Measurements from ENCODE around the gene GATB.

The GATB gene

DNA sequence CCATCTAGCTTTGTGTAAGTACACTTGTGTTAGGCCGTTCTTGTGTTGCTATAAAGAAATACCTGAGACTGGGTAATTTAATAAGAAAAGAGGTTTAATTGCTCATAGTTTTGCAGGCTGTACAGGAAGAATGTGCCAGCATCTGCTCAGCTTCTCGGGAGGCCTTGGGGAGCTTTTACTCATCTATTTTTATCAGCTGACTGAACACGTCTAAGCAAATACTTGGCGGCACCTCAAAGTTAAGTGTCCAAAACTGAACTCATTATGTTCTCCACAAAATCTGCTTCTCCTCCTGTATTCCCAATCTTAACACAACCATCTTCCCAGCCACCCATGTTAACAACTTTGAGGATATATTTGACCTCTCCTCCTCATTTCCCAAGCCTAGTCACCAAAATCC lies 42.4 kb upstream of the GATB start:
- TF ChIP-seq SPI1 (IDR thresholded peaks at IDR 0.05; ENCODE audit: low read depth, low read length), result no peak
- TF ChIP-seq POLR2A (IDR thresholded peaks at IDR 0.05; ENCODE audit: low read depth, low read length), result no peak
- TF ChIP-seq POU2F2 (IDR thresholded peaks at IDR 0.05; ENCODE audit: low read depth, low read length), result no peak
- no peak for TF ChIP-seq PAX5 (IDR thresholded peaks at IDR 0.05; ENCODE audit: insufficient read depth, low read length, severe bottlenecking)
- DNase-seq (ENCODE audit: insufficient read length, low spot score) (no peak), FAIRE-seq (no peak)

DNA sequence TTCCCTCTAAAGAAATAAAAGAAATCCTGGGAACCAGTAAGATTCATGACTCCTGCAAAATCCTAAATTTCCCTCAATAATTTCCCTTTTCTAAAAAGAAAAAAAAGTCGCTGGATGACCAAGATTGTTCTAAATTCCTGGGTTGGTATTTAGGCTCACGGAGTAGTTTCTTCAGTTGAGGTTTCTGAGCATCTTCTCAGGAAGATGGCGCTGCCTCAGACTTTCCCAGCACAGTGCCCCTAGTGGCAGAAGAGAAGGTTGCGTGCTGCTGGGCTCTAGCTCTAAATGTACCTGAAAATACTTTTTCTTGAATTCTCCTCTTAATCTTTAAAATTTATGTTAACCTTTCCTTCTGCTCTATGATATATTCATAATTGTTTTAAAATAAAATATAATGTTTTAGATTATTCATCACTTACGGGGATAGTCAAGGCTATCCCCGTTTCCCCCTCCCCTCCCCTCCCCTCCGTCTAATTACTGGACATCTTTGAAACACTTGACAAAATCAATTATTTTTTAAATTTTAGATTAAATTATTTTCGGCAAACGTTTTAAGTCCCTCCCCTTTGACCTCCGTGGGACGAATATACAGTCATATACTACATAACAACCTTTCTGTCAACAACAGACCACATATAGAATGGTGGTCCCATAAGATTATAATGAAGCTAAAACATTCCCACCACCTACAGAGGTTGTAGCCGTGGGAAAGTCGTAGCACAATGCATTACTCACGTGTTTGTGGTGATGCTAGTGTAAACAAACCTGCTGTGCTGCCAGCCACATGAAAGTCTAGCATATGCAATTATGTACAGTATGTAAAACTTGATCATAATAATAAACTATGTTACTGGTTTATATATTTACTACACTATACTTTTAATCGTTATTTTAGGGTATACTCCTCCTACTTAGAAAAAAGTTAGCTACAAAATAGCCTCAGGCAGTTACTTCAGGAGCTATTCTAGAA lies 41.0 kb upstream of the GATB start:
- peak; percentile 31 for FAIRE-seq
- peak; percentile 30 for DNase-seq (ENCODE audit: insufficient read length, low spot score)
- TF ChIP-seq POLR2A (IDR thresholded peaks at IDR 0.05; ENCODE audit: low read depth, low read length), result no peak
- no peak for TF ChIP-seq PAX5 (IDR thresholded peaks at IDR 0.05; ENCODE audit: insufficient read depth, low read length, severe bottlenecking)
- no peak for TF ChIP-seq POU2F2 (IDR thresholded peaks at IDR 0.05; ENCODE audit: low read depth, low read length)
- no peak for TF ChIP-seq SPI1 (IDR thresholded peaks at IDR 0.05; ENCODE audit: low read depth, low read length)

GRCh38 chr4:151799417-151800012 lies 38.7 kb upstream of the GATB start:
- FAIRE-seq (peak; percentile 51), DNase-seq (ENCODE audit: insufficient read length, low spot score) (no peak)
- TF ChIP-seq PAX5 (IDR thresholded peaks at IDR 0.05; ENCODE audit: insufficient read depth, low read length, severe bottlenecking) (no peak), POLR2AphosphoS5 (IDR thresholded peaks at IDR 0.05; ENCODE audit: low read depth, low read length) (no peak), POU2F2 (IDR thresholded peaks at IDR 0.05; ENCODE audit: low read depth, low read length) (peak; percentile 36; the same call in 1 of the 2 replicates)

DNA sequence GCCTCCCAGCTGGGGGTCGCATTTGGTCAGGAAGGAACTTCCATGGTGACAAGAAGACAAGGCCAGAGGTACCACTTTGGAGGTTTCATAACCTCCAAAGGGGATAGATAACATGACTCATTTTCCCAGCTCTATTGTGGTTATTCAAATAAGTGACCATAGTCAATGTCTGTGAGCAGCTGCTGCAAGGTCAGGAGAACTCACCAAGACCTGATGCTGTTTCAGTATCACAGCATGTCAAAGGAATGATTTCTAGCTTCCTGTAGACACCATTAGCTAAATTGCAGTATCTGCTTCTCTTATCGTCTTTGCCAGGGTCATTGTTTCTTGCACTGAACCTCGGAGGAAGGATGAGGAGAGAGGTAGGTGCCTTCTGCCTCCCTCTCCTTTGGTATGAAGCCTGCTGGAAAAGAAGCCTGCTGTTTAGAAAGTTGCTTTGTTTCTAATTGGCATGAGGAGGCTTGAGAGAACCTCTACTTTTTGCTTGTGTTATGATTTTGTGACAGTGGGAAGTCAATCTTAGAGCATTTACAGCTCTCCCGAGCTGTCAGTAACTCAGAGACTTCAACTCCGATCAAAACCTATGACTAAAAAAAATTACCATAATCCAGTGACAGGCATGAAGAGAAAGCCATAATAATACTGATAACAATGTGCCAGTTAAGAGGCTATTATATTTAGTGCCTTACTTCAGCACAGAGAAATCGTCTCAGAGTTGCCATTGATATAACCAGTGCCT lies 38.0 kb upstream of the GATB start:
- FAIRE-seq (peak; percentile 73), DNase-seq (ENCODE audit: insufficient read length, low spot score) (peak; percentile 16)
- 0 out of 2 replicates have a peak, but pooled peaks have one; percentile 53 for TF ChIP-seq POU2F2 (IDR thresholded peaks at IDR 0.05; ENCODE audit: low read depth, low read length)
- no peak for TF ChIP-seq SPI1 (IDR thresholded peaks at IDR 0.05; ENCODE audit: low read depth, low read length)

DNA sequence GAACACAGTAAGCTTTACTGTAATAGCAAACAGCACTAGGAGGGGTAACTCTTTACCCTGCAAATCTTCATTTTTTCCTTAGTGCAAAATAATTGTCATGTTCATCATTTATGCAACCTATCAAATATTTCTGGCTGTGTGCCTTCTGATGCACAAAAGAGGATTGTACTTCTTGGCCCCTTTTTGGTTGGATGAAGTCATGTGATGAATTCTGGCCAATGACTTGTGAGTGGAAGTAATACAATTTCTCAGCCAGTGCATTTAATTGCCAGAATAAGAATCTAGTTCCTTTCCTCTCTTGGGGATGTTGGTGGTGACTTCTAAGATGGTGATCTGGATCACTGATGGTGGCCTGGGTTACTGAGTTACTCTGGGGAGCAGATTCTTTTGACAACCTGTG lies 37.0 kb upstream of the GATB start:
- no peak for DNase-seq (ENCODE audit: insufficient read length, low spot score)
- no peak for TF ChIP-seq PAX5 (IDR thresholded peaks at IDR 0.05; ENCODE audit: insufficient read depth, low read length, severe bottlenecking)
- TF ChIP-seq POLR2A (IDR thresholded peaks at IDR 0.05; ENCODE audit: low read depth, low read length), result no peak
- no peak for TF ChIP-seq TAF1 (IDR thresholded peaks at IDR 0.05; ENCODE audit: low read depth, low read length)
- no peak for TF ChIP-seq SPI1 (IDR thresholded peaks at IDR 0.05; ENCODE audit: low read depth, low read length)
- TF ChIP-seq POU2F2 (IDR thresholded peaks at IDR 0.05; ENCODE audit: low read depth, low read length), result no peak
- TF ChIP-seq POLR2AphosphoS5 (IDR thresholded peaks at IDR 0.05; ENCODE audit: low read depth, low read length), result no peak
- FAIRE-seq, result no peak

DNA sequence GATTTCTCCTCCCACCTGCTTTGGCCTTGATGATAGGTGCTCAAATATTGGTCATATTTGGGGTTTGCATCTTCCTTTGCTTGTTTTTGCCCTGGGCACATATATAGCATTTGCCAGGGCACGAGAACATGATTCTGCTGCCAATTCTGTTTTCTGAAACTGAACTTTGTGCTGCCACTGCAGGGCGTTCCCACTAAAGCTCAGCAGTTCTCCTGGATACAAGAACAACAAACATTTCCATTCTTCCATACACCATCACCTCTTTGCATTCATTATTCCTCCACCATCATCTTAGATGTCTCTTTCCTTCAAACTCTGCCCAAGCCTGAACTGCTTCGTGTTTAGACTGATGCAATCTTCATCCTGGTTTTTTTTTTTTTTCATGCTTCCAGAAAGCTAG lies 36.3 kb upstream of the GATB start:
- TF ChIP-seq POLR2A (IDR thresholded peaks at IDR 0.05; ENCODE audit: low read depth, low read length) (no peak), SPI1 (IDR thresholded peaks at IDR 0.05; ENCODE audit: low read depth, low read length) (no peak), POU2F2 (IDR thresholded peaks at IDR 0.05; ENCODE audit: low read depth, low read length) (no peak), POLR2AphosphoS5 (IDR thresholded peaks at IDR 0.05; ENCODE audit: low read depth, low read length) (no peak), TAF1 (IDR thresholded peaks at IDR 0.05; ENCODE audit: low read depth, low read length) (no peak), PAX5 (IDR thresholded peaks at IDR 0.05; ENCODE audit: insufficient read depth, low read length, severe bottlenecking) (no peak)
- no peak for FAIRE-seq
- no peak for DNase-seq (ENCODE audit: insufficient read length, low spot score)

DNA sequence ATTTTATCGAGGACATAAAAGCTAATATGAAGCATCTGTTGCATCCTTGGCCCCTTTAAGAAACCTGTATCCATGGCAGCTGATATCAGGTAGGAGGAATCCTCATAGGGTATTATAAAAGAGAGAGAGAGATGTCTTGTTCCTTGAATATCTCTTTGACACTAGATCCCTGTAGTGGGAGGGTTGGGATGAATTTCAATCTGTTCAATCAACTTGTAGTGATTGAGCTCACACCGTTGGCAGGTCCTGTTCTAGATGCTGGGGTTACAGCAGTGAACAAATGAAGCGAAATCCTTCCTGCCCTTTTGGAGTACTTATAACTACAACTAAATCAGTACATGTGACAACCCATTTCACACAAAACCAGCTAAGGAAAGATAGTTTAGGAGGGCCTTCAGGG lies 35.3 kb upstream of the GATB start:
- TF ChIP-seq POU2F2 (IDR thresholded peaks at IDR 0.05; ENCODE audit: low read depth, low read length) (no peak), POLR2AphosphoS5 (IDR thresholded peaks at IDR 0.05; ENCODE audit: low read depth, low read length) (no peak)
- DNase-seq (ENCODE audit: insufficient read length, low spot score), result no peak
- FAIRE-seq, result no peak

- FAIRE-seq, result no peak
- TF ChIP-seq POLR2AphosphoS5 (IDR thresholded peaks at IDR 0.05; ENCODE audit: low read depth, low read length) (no peak), TAF1 (IDR thresholded peaks at IDR 0.05; ENCODE audit: low read depth, low read length) (no peak), SPI1 (IDR thresholded peaks at IDR 0.05; ENCODE audit: low read depth, low read length) (no peak), POLR2A (IDR thresholded peaks at IDR 0.05; ENCODE audit: low read depth, low read length) (no peak), PAX5 (IDR thresholded peaks at IDR 0.05; ENCODE audit: insufficient read depth, low read length, severe bottlenecking) (no peak), POU2F2 (IDR thresholded peaks at IDR 0.05; ENCODE audit: low read depth, low read length) (no peak)
- no peak for DNase-seq (ENCODE audit: insufficient read length, low spot score)
Measured at GRCh38 chr4:151792995-151793394, 32.2 kb upstream of the GATB start.

DNA sequence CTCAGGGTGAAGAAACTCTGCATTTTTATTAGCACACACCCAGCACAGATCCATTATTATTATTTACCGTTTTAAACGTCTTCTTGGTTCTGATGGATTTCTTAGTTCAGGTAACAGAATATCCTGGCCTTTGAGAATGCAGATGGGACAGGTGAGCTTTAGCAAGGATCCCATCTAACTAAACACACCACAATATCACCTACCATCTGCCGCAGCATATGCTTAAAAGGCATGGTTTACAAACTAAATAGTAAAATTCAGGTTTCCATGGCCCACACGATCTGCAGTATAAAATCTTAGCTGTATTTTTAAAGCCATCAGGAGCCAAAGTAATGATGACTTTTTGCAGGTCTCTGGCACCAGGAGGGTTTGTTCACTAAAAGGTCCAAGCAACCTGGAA lies 31.7 kb upstream of the GATB start:
- FAIRE-seq, result no peak
- TF ChIP-seq PAX5 (IDR thresholded peaks at IDR 0.05; ENCODE audit: insufficient read depth, low read length, severe bottlenecking), result no peak
- no peak for TF ChIP-seq TAF1 (IDR thresholded peaks at IDR 0.05; ENCODE audit: low read depth, low read length)
- no peak for TF ChIP-seq SPI1 (IDR thresholded peaks at IDR 0.05; ENCODE audit: low read depth, low read length)
- no peak for TF ChIP-seq POLR2A (IDR thresholded peaks at IDR 0.05; ENCODE audit: low read depth, low read length)
- no peak for TF ChIP-seq POU2F2 (IDR thresholded peaks at IDR 0.05; ENCODE audit: low read depth, low read length)
- no peak for TF ChIP-seq POLR2AphosphoS5 (IDR thresholded peaks at IDR 0.05; ENCODE audit: low read depth, low read length)
- no peak for DNase-seq (ENCODE audit: insufficient read length, low spot score)
